Fibroblast of skin of right biceps (primary cell): ENCODE data around the gene DAW1.
"Not testable (repeated sequence)": the region's sequence is repeated elsewhere in the genome, so short reads cannot be mapped to it uniquely, and the experiment has no call there.

ENCODE experiments used
- DNase-seq: peaks from one replicate; pipeline ENCODE4 v3.0.0-alpha.2; 2013

DAW1 gene, protein sequence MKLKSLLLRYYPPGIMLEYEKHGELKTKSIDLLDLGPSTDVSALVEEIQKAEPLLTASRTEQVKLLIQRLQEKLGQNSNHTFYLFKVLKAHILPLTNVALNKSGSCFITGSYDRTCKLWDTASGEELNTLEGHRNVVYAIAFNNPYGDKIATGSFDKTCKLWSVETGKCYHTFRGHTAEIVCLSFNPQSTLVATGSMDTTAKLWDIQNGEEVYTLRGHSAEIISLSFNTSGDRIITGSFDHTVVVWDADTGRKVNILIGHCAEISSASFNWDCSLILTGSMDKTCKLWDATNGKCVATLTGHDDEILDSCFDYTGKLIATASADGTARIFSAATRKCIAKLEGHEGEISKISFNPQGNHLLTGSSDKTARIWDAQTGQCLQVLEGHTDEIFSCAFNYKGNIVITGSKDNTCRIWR

DNA sequence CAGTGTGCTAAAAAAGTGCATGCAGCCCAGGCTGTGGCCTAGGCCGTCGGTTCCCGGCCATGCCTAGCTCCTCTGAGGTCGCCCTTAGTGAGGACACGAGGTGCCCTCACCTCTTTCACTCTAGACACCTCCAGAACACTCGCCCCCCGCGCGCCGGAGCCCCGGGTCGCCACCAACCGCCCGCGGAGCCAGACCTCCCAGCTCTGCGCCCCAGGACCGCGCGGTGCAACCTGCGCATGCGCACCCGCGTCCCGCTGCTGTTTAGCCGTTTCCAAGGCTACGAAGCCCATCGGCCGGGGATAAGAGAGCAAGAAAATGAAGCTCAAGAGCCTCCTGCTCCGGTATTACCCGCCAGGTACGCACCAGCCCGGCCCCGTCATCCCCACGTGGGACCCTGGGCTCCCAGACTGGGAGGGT, at the start of gene DAW1:
DAW1 (plus strand) TSS at position 257 of the 417 bp plus-strand sequence; CDS start at position 316, 59 bp downstream.
- peak; percentile 69 for DNase-seq

DNA sequence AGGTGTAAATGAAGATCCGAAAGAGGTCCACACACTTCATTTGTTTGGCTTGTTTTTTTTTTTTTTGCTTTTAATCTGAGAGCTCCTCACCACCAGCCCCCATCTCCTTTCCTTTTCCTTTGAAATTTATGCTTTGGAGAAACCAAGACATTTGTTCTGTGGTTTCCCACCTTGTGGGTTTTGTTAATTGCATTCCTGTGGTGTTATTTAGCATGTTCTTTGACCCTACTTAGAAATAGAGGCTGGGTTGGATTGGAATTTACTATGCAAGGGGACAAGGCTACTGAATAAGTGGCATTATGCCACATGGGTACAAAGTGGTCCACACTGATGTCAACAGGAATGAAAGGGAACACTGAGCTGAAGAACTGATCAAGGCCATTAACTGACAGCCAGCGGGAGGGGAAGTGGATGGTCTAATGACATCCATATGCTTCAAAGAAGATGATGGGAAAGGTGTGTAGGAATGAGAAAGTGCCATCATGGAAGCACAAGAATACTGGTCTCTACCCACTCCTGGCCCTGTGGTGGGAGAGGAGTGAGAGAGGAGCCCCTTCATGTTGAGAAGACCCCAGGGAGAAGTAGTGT, 48.9 kb upstream of the DAW1 start:
- peak; percentile 66 for DNase-seq

DNA sequence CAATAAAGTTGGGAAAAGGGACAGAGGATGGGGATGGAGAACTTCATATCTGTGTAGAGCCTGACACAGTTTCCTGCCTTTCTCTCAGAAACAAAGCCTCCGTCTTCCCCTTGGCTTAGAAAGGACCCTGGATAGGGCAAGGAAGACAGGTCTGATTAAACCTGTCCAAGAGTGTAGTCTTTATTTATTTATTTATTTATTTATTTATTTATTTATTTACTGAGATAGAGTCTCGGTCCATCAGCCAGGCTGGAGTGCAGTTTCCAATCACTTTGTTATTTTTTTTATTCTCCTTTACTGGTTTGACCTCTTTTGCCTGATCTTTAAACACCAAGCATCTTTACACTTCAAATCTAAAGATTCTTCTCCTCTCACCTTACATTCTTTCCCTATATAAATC, 47.5 kb upstream of the DAW1 start:
- DNase-seq, result no peak

DNA sequence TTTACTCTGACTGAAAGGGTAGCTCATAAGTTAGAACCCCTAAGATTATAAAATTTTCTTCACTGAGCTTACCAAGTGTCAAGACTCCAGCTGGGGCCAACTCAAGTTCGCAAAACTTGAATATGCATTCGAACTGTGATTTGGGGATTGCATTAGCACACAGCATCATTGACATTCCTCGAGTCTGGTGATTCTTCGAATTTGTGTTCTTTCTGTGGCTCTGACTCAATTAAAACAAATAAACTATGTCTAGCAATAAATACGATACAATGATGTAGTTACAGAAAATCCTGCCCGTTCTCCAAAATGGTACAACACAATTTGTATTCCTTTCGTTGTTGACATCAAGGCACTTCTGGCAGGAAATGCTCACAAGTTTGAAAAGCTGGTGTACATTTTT, 46.7 kb upstream of the DAW1 start:
- DNase-seq, result no peak

DNA sequence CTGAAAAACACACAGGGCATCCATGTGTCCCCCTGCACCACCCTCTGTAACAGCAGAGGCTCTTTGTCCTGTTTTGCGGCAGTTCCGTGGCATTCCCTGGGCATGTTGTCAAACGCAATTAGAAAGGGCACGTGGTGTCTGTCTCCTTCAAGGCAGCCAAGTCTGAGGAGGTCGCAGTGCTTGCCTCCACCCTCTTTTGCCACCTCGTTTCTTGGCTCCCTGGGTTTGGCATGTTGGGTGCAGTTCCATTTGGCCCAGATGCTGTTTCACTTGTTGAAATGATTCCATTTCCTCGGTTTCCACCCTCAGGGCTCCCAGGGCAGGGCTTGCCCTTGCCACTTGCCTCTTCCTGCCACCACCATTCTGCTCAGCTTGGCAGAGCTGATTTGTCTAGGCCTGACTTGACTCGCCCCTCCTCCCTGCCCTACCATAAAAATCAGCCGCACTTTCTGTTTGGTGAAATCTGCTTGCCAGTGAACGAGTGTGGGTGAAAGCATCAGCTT, 45.4 kb upstream of the DAW1 start:
- DNase-seq, result no peak

DNA sequence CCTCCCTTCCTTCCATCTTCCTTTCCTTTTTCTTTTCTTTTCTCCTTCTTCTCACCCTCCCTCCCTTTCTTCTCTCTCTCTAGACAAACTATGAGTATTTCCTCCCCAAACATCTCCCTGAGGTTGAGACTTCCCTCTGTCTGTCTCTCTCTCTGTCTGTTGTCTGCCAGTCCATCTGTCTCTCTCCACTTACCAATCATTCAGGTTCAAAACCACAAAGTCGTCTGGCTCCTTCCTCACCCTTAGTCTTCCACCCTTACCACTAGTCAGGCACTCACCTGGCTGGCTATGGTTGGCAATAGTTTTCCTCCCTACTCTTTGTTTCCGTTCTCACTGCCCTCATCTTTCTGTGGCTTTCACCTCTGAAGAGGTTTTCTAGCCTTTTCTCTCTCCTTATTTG, 44.9 kb upstream of the DAW1 start:
- no peak for DNase-seq

DNA sequence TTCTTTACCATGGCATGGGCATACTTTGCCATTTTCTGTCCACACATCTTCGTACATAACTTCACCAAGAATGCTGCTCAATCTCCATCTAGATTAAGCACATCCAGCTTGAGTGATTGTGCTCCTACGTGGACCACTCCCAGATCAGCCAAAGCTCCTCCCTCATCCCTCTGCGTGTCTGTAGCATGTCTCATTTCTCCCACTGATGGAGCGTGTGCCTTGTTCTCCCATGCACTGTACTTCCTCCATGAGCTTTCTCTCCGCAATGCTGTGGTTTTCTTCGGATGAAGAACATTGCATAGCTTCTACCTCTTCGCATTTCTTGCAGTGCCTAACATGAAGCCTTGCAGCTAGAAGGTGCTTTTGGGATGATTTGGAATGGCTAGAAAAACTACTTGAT, 44.3 kb upstream of the DAW1 start:
- no peak for DNase-seq

DNA sequence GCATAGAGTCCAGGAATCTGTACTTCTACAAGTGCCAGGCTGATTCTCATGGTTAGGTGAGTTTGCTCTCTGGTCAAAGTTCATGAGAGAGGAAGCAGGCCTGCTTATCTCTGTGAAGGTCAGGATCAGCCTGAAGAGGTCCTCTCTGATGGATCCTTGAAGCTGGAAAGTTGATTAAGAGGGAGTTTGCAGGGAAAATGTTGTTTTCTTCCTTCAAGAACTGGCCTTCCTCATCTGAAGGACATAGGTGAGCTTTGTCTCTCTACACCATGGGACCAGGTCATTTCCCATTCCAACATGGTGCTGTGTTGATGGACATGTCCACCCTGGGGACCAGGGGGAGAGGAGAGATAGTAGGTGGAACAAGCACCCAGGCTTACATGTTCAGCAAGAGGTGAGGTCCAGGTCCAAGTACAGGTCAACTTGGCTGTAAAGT, 42.9 kb upstream of the DAW1 start:
- DNase-seq, result no peak

DNA sequence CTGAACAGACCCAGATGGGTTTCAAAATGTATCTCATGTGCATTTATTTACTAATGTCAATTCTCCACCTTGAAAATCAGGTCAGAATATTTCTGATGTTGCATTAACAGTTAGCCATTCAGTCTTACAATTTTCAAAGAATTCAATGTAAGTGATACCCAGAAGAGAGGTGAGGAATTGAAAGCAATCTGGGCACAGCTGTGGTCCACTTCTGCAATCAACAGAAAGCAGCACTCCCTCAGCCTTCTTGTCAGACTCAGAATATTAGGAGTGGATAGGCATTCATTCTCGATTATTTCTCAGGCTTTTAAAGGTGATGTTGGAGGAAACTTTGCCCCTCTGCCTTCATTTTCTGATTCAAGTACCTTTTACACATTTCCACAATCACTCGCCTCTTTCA, 42.1 kb upstream of the DAW1 start:
- DNase-seq, result no peak

DNA sequence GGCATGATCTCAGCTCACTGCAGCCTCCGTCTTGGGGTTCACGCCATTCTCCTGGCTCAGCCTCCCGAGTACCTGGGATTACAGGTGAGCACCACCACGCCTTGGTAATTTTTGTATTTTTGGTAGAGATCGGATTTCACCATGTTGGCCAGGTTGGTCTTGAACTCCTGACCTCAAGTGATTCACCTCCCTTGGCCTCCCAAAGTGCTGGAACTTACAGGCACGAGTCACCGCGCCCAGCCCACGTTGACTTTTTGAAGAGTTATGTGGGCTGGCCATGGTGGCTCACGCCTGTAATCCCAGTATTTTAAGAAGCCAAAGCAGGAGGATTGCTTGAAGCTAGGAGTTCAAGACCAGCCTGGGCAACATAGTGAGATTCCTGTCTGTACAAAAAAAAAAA, 37.0 kb upstream of the DAW1 start:
- DNase-seq, result peak; percentile 47

DNA sequence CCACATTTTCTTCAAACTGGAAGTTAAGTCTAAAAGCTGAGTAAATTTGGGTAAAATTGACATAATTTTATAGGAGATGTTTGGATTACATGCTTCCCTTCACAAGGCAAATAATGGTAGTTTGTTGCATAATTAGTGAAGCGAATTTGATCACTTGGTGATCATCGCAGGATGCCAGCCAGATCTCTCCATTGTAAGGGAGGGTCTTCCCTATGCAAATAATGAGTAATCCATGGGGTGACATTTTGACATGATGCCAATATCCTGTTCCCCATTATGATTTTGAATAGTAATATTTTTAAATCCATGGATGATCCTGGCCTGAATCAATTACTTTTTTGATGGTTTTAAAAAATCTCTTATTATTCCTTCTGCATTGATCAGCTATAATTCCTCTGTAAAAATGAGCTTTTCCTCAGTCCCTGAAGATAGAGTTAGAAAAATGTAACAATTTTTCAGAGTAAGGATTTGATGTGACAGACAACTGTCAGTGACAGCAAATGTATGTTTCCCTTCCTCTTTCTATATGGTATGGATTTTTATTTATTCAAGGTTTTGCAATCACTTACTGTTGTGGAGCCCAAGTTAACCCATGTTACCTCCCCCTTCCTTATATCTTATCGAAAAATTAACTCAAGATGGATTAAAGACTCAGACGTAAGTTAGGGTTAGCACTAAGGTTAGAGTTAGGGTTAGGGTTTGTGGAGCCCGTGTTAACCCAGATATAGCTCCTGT, 36.3 kb upstream of the DAW1 start:
- no peak for DNase-seq

DNA sequence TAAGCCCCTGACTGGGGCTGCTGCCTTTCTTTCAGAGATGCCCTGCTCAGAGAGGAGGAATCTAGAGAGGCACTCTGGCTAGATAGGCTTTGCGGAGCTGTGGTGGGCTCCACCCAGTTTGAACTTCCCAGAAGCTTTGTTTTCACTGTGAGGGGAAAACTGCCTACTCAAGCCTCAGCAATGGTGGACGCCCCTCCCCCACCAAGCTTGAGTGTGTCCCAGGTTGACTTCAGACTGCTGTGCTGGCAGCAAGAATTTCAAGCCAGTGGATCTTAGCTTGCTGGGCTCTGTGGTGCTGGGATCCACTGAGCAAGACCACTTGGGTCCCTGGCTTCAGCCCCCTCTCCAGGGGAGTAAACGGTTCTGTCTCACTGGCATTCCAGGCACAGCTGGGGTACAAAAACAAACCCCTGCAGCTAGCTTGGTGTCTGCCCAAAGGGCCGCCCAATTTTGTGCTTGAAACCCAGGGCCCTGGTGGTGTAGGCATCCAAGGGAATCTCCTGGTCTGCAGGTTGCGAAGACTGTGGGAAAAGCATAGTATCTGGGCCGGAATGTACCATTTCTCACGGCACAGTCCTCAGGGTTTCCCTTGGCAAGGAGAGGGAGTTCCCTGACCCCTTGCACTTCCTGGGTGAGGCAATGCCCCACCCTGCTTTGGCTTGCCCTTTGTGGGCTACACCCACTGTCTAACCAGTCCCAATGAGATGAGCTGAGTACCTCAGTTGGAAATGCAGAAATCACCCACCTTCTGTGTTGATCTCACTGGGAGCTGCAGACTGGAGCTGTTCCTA, 31.9 kb upstream of the DAW1 start:
- not testable (repeated sequence) for DNase-seq

DNA sequence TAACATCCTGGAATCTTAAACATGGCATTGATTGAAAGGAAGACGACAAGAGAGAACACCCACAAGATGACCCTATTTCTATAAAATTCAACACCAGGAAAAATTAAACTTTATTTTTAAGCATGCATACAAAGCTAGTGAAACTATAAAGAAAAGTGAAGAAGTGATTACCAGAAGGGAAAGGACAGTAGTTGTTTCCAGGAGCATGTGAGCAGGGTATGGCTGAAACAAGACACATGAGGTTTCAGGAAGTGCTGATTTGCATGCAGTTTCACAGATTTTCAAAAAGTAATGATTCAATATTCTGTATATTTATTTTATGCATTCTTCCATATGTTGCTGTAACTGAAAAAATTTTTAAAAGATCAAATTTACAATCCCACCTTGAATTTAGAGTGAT, 24.6 kb upstream of the DAW1 start:
- no peak for DNase-seq

DNA sequence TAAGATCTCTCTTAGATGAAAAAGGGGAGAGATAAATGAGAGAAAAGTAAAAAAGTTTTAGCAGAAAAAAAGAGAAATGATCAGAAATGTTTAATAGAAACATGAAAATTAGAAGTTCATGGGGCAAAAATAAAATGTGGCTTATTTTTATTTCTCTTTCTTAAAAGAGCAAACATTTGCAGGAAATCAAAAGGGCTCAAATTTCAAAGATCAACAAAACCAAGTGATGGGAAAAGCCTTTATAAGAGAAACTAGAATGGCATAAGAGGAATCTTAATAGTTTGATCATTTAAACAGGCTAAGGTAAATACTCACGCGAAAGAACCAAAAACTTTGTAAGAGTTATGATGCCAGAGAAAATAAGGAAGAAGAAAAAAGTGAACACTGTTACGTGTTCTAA, 23.3 kb upstream of the DAW1 start:
- no peak for DNase-seq

DNA sequence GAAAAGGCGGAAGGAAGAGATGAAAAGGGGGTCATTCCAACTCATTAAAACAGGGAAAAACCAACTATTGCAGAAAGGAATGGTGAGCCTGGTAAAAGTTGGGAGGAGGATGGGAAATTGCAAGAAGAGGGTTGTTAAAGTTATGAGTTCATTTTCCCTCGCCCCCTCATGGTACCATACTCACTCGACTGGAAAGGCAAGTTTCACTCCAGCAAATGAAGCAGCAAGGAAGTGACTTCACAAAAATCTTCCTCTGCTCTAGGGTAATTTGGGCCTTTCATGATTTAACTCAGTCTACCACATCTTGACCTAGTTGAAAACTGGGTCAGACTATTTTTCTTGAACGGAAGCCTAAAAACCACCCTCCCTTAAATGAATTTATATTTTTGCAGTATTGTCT, 22.8 kb upstream of the DAW1 start:
- no peak for DNase-seq

DNA sequence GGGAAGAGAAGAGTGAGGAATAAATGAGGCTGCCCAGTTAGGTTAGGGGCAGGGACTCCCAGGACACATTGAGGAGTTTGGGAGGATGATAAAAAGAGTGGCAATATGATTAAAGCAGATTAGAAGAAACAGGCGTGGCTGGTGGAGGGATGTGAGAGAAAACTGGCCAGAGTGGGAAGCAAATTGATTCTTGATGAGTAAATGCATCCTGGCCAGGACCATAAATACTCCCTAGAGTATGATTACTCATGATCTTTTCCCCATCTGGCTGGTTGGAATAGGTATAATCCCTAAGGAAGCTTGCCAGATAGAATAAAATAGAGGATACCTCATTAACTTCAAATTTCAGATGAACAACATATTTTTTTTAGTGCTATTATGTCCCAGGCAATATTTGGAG, 21.5 kb upstream of the DAW1 start:
- peak; percentile 72 for DNase-seq

DNA sequence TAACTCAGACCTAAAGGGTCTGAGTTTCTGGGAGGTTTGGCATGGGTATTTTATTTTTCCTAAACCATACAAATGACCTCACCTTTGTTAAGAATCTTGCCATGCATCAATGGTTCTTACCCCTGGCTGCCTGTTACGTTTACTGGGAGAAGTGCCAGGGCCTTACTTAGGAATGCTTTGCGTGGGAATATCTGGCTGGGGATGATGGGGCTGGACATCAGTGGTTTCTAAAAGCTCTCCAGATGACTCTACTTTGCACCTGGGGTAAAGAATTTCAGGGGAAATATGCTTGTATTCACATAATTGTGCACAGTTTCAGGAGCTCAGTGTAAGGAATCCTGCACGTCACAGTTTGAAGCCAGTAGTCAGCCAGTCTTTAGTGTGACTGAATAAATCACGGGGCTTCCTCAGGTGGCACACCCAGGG, 18.2 kb upstream of the DAW1 start:
- peak; percentile 81 for DNase-seq

DNA sequence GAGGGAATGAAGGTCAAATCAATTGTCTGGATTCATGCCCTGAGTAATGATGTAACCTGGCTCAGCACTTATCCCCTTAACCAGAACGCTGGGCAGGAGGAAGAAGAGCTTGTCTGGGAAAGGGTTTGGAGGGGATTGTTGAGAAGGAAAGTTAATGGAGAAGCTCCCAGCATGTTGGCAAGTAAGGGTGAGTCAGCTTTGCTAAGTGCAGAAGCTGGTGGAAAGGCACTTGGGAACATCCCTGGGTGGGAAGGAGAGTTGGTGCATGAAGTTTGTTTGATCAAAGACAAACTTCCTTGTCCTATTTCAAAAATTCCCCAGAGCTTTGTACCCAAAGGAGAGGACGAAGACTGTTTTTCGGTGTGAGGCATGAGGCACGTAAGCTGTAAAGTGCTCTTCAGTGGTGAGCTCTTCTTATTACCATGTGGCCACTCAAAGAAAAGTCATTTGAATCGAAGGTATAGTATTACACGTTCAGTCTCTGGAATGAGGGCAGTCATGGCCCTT, 17.6 kb upstream of the DAW1 start:
- DNase-seq, result no peak

DNA sequence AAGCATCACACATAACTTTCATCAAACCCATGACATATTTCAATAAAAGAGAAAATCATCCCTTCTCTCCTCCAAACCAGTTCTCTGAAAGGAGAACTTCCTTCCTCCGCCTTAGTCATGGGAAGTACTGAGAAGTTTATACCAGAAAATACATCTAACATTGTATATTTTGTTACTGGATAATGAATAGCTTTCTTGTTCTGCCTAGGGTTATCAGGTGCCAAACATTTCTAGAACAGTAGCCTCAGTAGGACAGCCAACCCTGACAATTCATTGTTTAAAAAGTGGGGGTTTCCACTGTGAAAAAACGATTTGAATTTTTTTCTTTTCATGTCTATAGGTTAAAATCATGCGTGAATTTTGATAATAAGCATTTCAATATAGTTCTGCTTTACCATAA, 16.0 kb upstream of the DAW1 start:
- DNase-seq, result no peak

DNA sequence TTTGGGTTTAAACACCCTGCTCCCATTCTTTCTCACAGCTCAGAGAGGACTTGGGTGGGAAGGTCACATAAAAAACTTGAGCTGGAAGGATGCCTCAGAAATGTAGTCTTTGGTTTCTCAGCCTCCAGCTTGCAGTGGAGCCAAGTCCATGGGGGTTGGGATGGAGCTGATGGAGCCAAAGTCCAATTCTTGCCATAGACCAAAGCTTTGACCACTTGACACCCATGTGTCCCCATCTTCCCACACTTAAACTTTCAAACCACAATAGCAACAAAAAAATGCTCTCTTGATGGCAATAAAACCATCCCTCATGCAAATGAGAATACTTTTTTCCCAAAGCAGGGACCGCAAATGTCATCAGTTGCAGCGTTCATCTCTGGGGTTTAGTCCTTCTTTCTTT, 14.7 kb upstream of the DAW1 start:
- no peak for DNase-seq

DNA sequence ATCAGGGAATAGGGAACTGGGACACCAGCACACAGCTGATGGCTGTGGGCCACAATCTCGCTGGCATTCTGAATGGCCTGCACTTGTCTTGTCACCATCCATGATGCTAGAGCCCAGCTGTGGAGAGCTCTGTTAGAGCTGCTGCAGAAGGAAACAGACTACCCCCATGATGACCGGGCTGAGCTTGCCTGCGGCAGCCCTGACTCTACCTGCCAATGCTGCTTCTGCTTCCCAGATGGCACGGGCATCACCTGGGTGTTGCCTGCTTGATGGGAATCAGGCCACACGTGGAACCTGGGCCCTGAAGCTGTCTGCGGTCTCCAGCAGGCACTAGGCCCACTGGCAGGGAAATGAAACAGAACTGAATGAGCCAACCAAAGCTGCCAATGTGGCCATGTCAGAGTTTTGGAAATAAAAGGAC, 11.2 kb upstream of the DAW1 start:
- no peak for DNase-seq

DNA sequence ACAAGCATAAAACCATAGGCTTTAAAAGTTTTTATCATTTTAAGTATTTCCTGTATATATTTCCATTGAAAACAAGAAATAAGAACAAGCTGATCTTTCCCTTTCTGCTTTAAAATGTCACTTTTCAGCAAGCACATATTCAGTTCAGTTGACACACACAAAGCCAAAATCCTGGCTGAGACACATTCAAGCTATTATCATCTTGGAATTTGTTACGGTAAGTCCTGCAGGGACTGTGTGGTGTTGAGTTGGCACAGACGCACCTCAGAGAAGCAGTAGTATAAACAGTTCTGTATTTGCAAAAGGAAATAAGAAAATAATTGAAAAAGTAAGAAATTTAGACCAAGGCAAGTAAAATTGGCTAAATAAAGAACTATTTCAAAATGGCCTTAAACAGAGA, 10.4 kb upstream of the DAW1 start:
- no peak for DNase-seq
